Hepatocyte (in vitro differentiated cells): Measurements from ENCODE around the gene TCF23.
"Not testable (repeated sequence)": the region's sequence is repeated elsewhere in the genome, so short reads cannot be mapped to it uniquely, and the experiment has no call there.

Source experiments
- CTCF ChIP-seq: fragments of 200-600 bp; sonication (generic); IDR thresholded peaks from 2 replicates; pipeline ENCODE4 v1.5.1; 2016; ENCODE audit warnings: antibody characterized with exemption, mild to moderate bottlenecking; ENCODE audit not compliant: poor library complexity
- EZH2 ChIP-seq: fragments of 200-600 bp; sonication (generic); IDR thresholded peaks from 2 replicates; pipeline ENCODE4 v1.6.1; 2016; ENCODE audit warnings: antibody characterized with exemption, mild to moderate bottlenecking, borderline replicate concordance

GRCh38 chr2:27110603-27111352, 38.0 kb upstream of the TCF23 start:
- not testable (repeated sequence) for TF ChIP-seq CTCF, EZH2
